ENCODE measurements around the gene BSND. TPM values are rescaled to one million over a fixed set of nuclear protein-coding genes. Genes with fewer than 3 reads are reported as not detected.

Gene BSND
- polyA plus RNA-seq, 1 donor (not counting 4 experiments of a cell fraction or from before 2014, with no cell fraction given): not detected

- peak overlapping the region; percentile 77 for H3K27ac ChIP-seq (ENCODE audit: control insufficient read depth, insufficient read depth, low read length)
- no peaks in the 10 kb centered on the region for H3K9me3 ChIP-seq (ENCODE audit: control insufficient read depth, low read depth, low read length)
- H4K20me1 ChIP-seq (ENCODE audit: control insufficient read depth, extremely low read depth, insufficient read depth, low read length): peaks cover 24% of the 10 kb centered on the region
- DNase-seq (ENCODE audit: low read depth, low spot score): no peak
- no peak overlapping the region for H3K9ac ChIP-seq (ENCODE audit: control insufficient read depth, extremely low read depth, insufficient read depth, low read length)
- dilution Hi-C loops (cut with MboI; ENCODE audit: extremely low pct_ligation_motif_present, low sequenced_read_pairs): no loop called here
- H3K9me1 ChIP-seq (ENCODE audit: control insufficient read depth, extremely low read depth, insufficient read depth, low read length): no peaks in the 10 kb centered on the region
- no peak for TF ChIP-seq EZH2 (IDR thresholded peaks at IDR 0.05; ENCODE audit: low read length)
- no peak for TF ChIP-seq CTCF (optimal IDR thresholded peaks at IDR 0.05 in 1 of 3, IDR thresholded peaks at IDR 0.05 in 1 of 3, conservative IDR thresholded peaks at IDR 0.05 in 1 of 3; ENCODE audit: extremely low read depth in 1 of 3, insufficient read depth in 2 of 3, low read length in 3 of 3)
- H3K36me3 ChIP-seq (ENCODE audit: control insufficient read depth in 2 of 2, extremely low read depth in 1 of 2, insufficient read depth in 2 of 2, low read length in 2 of 2): no peaks in the 10 kb centered on the region
- peaks cover 35% of the 10 kb centered on the region for H3K4me1 ChIP-seq (ENCODE audit: control insufficient read depth, extremely low read depth, insufficient read depth, low read length)
- no peak overlapping the region for H3K4me3 ChIP-seq (ENCODE audit: control insufficient read depth in 2 of 3, extremely low read depth in 1 of 3, insufficient read depth in 2 of 3, low read depth in 1 of 3, low read length in 3 of 3)
- no peak overlapping the region for H2AFZ ChIP-seq (ENCODE audit: control insufficient read depth, low read length)
- H3K79me2 ChIP-seq (ENCODE audit: control insufficient read depth, insufficient read depth, low read length): peaks cover 46% of the 10 kb centered on the region
- peak; percentile 58 for FAIRE-seq
- H3K4me2 ChIP-seq (ENCODE audit: control insufficient read depth, extremely low read depth, insufficient read depth, low read depth, low read length): peak overlapping the region; percentile 67
- H3K27me3 ChIP-seq (ENCODE audit: control insufficient read depth, extremely low read depth, insufficient read depth, low read length): no peaks in the 10 kb centered on the region
Measured at GRCh38 chr1:55038552-55038838, 39.8 kb downstream of the BSND start.

GRCh38 chr1:55038974-55039341, 40.2 kb downstream of the BSND start:
- peak; percentile 5 for FAIRE-seq
- H3K4me2 ChIP-seq (ENCODE audit: control insufficient read depth, extremely low read depth, insufficient read depth, low read depth, low read length): peak overlapping the region; percentile 67

More at GRCh38 chr1:55038974-55039341, 40.2 kb downstream of the BSND start:
- Histone ChIP-seq H3K4me1 (ENCODE audit: control insufficient read depth, extremely low read depth, insufficient read depth, low read length) (peaks cover 39% of the 10 kb centered on the region), H3K27ac (ENCODE audit: control insufficient read depth, insufficient read depth, low read length) (peak overlapping the region; percentile 77), H3K27me3 (ENCODE audit: control insufficient read depth, extremely low read depth, insufficient read depth, low read length) (no peaks in the 10 kb centered on the region), H3K9me1 (ENCODE audit: control insufficient read depth, extremely low read depth, insufficient read depth, low read length) (no peaks in the 10 kb centered on the region), H3K36me3 (ENCODE audit: control insufficient read depth in 2 of 2, extremely low read depth in 1 of 2, insufficient read depth in 2 of 2, low read length in 2 of 2) (peaks cover 2% of the 10 kb centered on the region in 2 experiments), H3K79me2 (ENCODE audit: control insufficient read depth, insufficient read depth, low read length) (peaks cover 51% of the 10 kb centered on the region), H3K9ac (ENCODE audit: control insufficient read depth, extremely low read depth, insufficient read depth, low read length) (peak overlapping the region; percentile 81), H4K20me1 (ENCODE audit: control insufficient read depth, extremely low read depth, insufficient read depth, low read length) (peaks cover 29% of the 10 kb centered on the region), H3K4me3 (ENCODE audit: control insufficient read depth in 2 of 3, extremely low read depth in 1 of 3, insufficient read depth in 2 of 3, low read depth in 1 of 3, low read length in 3 of 3) (peak overlapping the region; percentile 29 to 81 (median 79)), H3K9me3 (ENCODE audit: control insufficient read depth, low read depth, low read length) (no peaks in the 10 kb centered on the region), H2AFZ (ENCODE audit: control insufficient read depth, low read length) (peak overlapping the region; percentile 46)
- TF ChIP-seq EZH2 (IDR thresholded peaks at IDR 0.05; ENCODE audit: low read length) (no peak), CTCF (optimal IDR thresholded peaks at IDR 0.05 in 1 of 3, IDR thresholded peaks at IDR 0.05 in 1 of 3, conservative IDR thresholded peaks at IDR 0.05 in 1 of 3; ENCODE audit: extremely low read depth in 1 of 3, insufficient read depth in 2 of 3, low read length in 3 of 3) (no peak)
- dilution Hi-C loops (cut with MboI; ENCODE audit: extremely low pct_ligation_motif_present, low sequenced_read_pairs): no loop called here
- DNase-seq (ENCODE audit: low read depth, low spot score): no peak
